C4-2B (cell line): Measurements from ENCODE around the gene FOXC2.

Source experiments
- H3K27ac ChIP-seq: fragments of 450-650 bp; 2 replicates; pipeline ENCODE4 v1.5.1; 2017
- CTCF ChIP-seq: fragments of 450-650 bp; conservative IDR thresholded peaks from 2 replicates; pipeline ENCODE4 v1.5.1; 2017; ENCODE audit warnings: mild to moderate bottlenecking
- ZFX ChIP-seq: fragments of 450-650 bp; IDR thresholded peaks from 2 replicates; pipeline ENCODE4 v1.6.1; 2017

The FOXC2 gene

GRCh38 chr16:86549076-86549892, 17.3 kb upstream of the FOXC2 start:
- no peak for TF ChIP-seq CTCF
- no peak for TF ChIP-seq ZFX
- no peak overlapping the region for H3K27ac ChIP-seq

- H3K27ac ChIP-seq: no peak overlapping the region
- no peak for TF ChIP-seq ZFX
- no peak for TF ChIP-seq CTCF
These were observed 16.8 kb upstream of the FOXC2 start for GRCh38 chr16:86549893-86550190.

GRCh38 chr16:86550281-86550680, 16.3 kb upstream of the FOXC2 start:
- TF ChIP-seq CTCF (no peak), ZFX (no peak)
- H3K27ac ChIP-seq: no peak overlapping the region

GRCh38 chr16:86553356-86553755, 13.3 kb upstream of the FOXC2 start:
- no peak for TF ChIP-seq CTCF
- no peak for TF ChIP-seq ZFX
- H3K27ac ChIP-seq: no peak overlapping the region

- H3K27ac ChIP-seq: peak overlapping the region; percentile 88
- TF ChIP-seq CTCF (no peak), ZFX (no peak)
These were observed 12.1 kb upstream of the FOXC2 start for GRCh38 chr16:86554599-86554916.

GRCh38 chr16:86554917-86555703, 11.5 kb upstream of the FOXC2 start, which contains the start of gene MTHFSD:
TSS of gene MTHFSD (minus strand) at chr16:86555235. CDS start at chr16:86555184, 51 bp downstream.
- peak within 1 kb of the TSS; percentile 88 for H3K27ac ChIP-seq
- TF ChIP-seq CTCF: no peak
- TF ChIP-seq ZFX: peak; percentile 59; the same call in 1 of the 2 replicates

GRCh38 chr16:86555704-86556075, 10.9 kb upstream of the FOXC2 start:
- TF ChIP-seq ZFX: no peak
- no peak for TF ChIP-seq CTCF
- peak overlapping the region; percentile 88 for H3K27ac ChIP-seq
